Stimulated activated naive CD8-positive, alpha-beta T cell treated with anti-CD3 and anti-CD28 coated beads, Interleukin-15, Interleukin-2, amounts not matched to agents 100 ng/mL and 50 ng/mL, for 24 hours (primary cell): Measurements from ENCODE around the gene FAM114A1.
"Not testable (repeated sequence)": the region's sequence is repeated elsewhere in the genome, so short reads cannot be mapped to it uniquely, and the experiment has no call there.

Experiments
- H3K27ac Mint-ChIP-seq: one replicate; pipeline ENCODE4 v1.8.0; 2021; ENCODE audit warnings: mild to moderate bottlenecking, mixed read lengths
- H3K27me3 Mint-ChIP-seq: one replicate; pipeline ENCODE4 v1.8.0; 2021; ENCODE audit warnings: mixed read lengths
- H3K36me3 Mint-ChIP-seq: one replicate; pipeline ENCODE4 v1.8.0; 2021; ENCODE audit warnings: low read depth, mixed read lengths
- H3K4me1 Mint-ChIP-seq: one replicate; pipeline ENCODE4 v1.8.0; 2021; ENCODE audit warnings: low read depth, mixed read lengths
- H3K4me3 Mint-ChIP-seq: one replicate; pipeline ENCODE4 v1.8.0; 2021; ENCODE audit warnings: mild to moderate bottlenecking, mixed read lengths
- H3K9me3 Mint-ChIP-seq: one replicate; pipeline ENCODE4 v1.8.0; 2021; ENCODE audit warnings: mixed read lengths

Gene FAM114A1

GRCh38 chr4:38950734-38951133 lies 83.1 kb downstream of the FAM114A1 start:
- Mint-ChIP-seq H3K4me3 (no peak overlapping the region), H3K27me3 (peaks cover 5% of the 10 kb centered on the region), H3K9me3 (no peaks in the 10 kb centered on the region), H3K4me1 (peaks cover 14% of the 10 kb centered on the region), H3K36me3 (no peaks in the 10 kb centered on the region), H3K27ac (no peak overlapping the region)

DNA sequence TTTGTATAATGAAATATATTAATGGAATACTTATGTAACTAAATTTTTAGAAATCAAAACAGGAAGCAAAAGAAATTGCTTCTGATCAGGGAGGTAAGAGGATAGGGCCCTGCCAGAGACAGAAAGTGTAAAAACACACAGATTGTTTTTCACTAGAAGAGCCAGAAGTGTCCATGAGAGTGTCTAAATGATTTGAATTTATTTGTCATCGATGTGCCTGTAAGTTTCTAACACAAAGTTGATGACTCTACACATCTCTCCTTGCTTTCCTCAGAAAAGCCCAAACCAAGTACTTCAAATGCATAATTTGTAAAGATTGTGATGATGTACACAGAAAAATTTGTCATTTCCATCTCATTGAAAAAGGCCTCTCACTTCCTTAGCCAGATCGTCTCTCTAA lies 84.0 kb downstream of the FAM114A1 start:
- H3K36me3 Mint-ChIP-seq: no peaks in the 10 kb centered on the region
- no peak overlapping the region for H3K27ac Mint-ChIP-seq
- H3K4me3 Mint-ChIP-seq: no peak overlapping the region
- H3K4me1 Mint-ChIP-seq: peaks cover 14% of the 10 kb centered on the region
- H3K27me3 Mint-ChIP-seq: peaks cover 5% of the 10 kb centered on the region
- H3K9me3 Mint-ChIP-seq: no peaks in the 10 kb centered on the region

DNA sequence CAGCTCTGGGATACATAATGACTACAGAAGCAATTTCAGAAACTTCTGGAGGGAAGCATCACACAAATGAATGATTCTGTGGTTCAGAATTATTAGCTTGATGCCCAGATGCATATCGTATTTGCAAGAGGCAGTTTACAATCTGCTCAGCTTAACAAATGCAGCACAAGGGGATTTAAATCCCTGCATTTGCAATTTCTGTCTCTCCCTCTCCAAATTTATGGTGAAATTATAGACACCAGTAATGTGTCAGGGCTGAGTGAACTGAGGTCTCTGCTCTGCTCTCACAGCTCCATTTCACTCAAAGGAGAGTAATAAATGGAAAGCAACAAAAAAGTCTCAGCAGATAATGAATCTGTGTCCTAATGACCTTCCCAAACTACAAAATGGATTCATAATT lies 84.4 kb downstream of the FAM114A1 start:
- H3K4me3 Mint-ChIP-seq: no peak overlapping the region
- no peaks in the 10 kb centered on the region for H3K36me3 Mint-ChIP-seq
- no peaks in the 10 kb centered on the region for H3K9me3 Mint-ChIP-seq
- H3K4me1 Mint-ChIP-seq: peaks cover 14% of the 10 kb centered on the region
- H3K27ac Mint-ChIP-seq: no peak overlapping the region
- peaks cover 5% of the 10 kb centered on the region for H3K27me3 Mint-ChIP-seq

DNA sequence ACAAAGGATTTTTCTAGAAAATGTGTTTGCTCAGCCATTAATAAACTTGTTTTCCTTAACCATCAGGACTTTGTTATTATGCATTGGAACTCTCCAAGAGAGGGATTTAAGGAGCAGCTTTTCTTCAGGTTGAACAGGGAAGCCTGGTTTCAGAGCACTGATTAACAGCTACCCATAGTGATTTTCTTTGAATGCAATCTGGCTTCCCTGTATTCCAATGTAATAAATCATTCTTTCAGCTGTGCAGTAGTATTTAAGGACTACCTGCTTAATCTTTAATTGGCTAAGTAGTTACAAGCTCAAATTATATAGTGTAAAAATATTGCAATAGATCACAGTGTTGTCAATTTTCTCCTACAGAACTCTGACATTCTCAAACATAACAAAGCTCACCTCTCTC lies 87.1 kb downstream of the FAM114A1 start:
- peaks cover 5% of the 10 kb centered on the region for H3K27me3 Mint-ChIP-seq
- H3K4me1 Mint-ChIP-seq: peaks cover 8% of the 10 kb centered on the region
- H3K9me3 Mint-ChIP-seq: no peaks in the 10 kb centered on the region
- H3K36me3 Mint-ChIP-seq: no peaks in the 10 kb centered on the region
- no peak overlapping the region for H3K4me3 Mint-ChIP-seq
- no peak overlapping the region for H3K27ac Mint-ChIP-seq

GRCh38 chr4:38955957-38956356 lies 88.4 kb downstream of the FAM114A1 start:
- Mint-ChIP-seq H3K36me3 (no peaks in the 10 kb centered on the region), H3K9me3 (no peaks in the 10 kb centered on the region), H3K4me1 (peaks cover 8% of the 10 kb centered on the region), H3K4me3 (no peak overlapping the region), H3K27me3 (peaks cover 5% of the 10 kb centered on the region), H3K27ac (no peak overlapping the region)

GRCh38 chr4:38957261-38957815 lies 89.7 kb downstream of the FAM114A1 start:
- no peak overlapping the region for H3K4me3 Mint-ChIP-seq

DNA sequence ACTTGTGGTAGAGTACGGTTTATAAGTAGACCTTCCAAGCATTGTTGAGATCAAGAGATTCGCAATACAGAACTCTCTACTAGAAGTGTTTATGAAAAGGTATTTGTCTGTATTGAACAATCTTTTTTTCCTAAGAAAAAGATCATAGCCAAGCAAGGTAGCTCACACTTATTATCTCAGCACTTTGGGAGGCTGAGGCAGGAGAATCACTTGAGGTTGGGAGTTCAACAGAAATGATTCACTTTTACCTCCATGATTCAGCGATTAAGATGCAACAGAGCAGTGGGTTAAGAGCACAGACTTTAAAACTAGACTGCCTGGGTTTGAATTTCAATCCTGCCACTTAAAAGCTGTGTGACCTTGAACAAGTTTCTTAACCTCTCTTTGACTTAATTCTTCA lies 90.3 kb downstream of the FAM114A1 start:
- H3K4me1 Mint-ChIP-seq: peaks cover 8% of the 10 kb centered on the region
- H3K36me3 Mint-ChIP-seq: no peaks in the 10 kb centered on the region
- H3K27me3 Mint-ChIP-seq: peaks cover 5% of the 10 kb centered on the region
- H3K27ac Mint-ChIP-seq: no peak overlapping the region
- H3K9me3 Mint-ChIP-seq: peaks cover 4% of the 10 kb centered on the region
- H3K4me3 Mint-ChIP-seq: no peak overlapping the region

More at GRCh38 chr4:38957261-38957815, 89.7 kb downstream of the FAM114A1 start:
- H3K9me3 Mint-ChIP-seq: peaks cover 4% of the 10 kb centered on the region
- H3K27ac Mint-ChIP-seq: no peak overlapping the region
- peaks cover 8% of the 10 kb centered on the region for H3K4me1 Mint-ChIP-seq
- H3K36me3 Mint-ChIP-seq: no peaks in the 10 kb centered on the region
- peaks cover 5% of the 10 kb centered on the region for H3K27me3 Mint-ChIP-seq

- Mint-ChIP-seq H3K36me3 (no peaks in the 10 kb centered on the region), H3K4me1 (peaks cover 8% of the 10 kb centered on the region), H3K27me3 (peaks cover 2% of the 10 kb centered on the region), H3K9me3 (peaks cover 4% of the 10 kb centered on the region), H3K27ac (no peak overlapping the region), H3K4me3 (no peak overlapping the region)
Measured at GRCh38 chr4:38958453-38959190, 91.0 kb downstream of the FAM114A1 start.

DNA sequence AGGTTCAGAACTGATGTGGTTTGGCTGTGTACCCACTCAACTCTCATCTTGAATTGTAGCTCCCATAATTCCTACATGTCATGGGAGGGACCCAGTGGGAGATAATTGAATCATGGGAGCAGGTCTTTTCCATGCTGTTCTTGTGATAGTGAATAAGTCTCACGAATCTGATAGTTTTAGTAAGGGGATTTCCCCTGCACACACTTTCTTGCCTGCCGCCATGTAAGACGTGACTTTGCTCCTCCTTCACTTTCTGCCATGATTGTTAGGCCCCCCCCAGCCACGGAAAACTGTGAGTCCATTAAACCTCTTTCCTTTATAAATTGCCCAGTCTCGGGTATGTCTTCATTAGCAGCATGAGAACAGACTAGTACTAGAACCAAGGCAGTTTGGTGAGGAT lies 91.6 kb downstream of the FAM114A1 start:
- H3K4me1 Mint-ChIP-seq, H3K27me3 Mint-ChIP-seq, H3K27ac Mint-ChIP-seq, H3K36me3 Mint-ChIP-seq, H3K4me3 Mint-ChIP-seq, H3K9me3 Mint-ChIP-seq: not testable (repeated sequence)

- Mint-ChIP-seq H3K27ac (no peak overlapping the region), H3K4me3 (no peak overlapping the region), H3K4me1 (peaks cover 11% of the 10 kb centered on the region), H3K9me3 (peaks cover 4% of the 10 kb centered on the region), H3K36me3 (peaks cover 45% of the 10 kb centered on the region), H3K27me3 (no peaks in the 10 kb centered on the region)
Measured at GRCh38 chr4:38964942-38965775, 97.6 kb downstream of the FAM114A1 start.

- H3K27me3 Mint-ChIP-seq: no peaks in the 10 kb centered on the region
- H3K9me3 Mint-ChIP-seq: peaks cover 4% of the 10 kb centered on the region
- H3K4me1 Mint-ChIP-seq: peaks cover 11% of the 10 kb centered on the region
- peak overlapping the region; percentile 12 for H3K27ac Mint-ChIP-seq
- H3K36me3 Mint-ChIP-seq: peaks cover 49% of the 10 kb centered on the region
- no peak overlapping the region for H3K4me3 Mint-ChIP-seq
Measured at GRCh38 chr4:38965866-38966265, 98.3 kb downstream of the FAM114A1 start.

DNA sequence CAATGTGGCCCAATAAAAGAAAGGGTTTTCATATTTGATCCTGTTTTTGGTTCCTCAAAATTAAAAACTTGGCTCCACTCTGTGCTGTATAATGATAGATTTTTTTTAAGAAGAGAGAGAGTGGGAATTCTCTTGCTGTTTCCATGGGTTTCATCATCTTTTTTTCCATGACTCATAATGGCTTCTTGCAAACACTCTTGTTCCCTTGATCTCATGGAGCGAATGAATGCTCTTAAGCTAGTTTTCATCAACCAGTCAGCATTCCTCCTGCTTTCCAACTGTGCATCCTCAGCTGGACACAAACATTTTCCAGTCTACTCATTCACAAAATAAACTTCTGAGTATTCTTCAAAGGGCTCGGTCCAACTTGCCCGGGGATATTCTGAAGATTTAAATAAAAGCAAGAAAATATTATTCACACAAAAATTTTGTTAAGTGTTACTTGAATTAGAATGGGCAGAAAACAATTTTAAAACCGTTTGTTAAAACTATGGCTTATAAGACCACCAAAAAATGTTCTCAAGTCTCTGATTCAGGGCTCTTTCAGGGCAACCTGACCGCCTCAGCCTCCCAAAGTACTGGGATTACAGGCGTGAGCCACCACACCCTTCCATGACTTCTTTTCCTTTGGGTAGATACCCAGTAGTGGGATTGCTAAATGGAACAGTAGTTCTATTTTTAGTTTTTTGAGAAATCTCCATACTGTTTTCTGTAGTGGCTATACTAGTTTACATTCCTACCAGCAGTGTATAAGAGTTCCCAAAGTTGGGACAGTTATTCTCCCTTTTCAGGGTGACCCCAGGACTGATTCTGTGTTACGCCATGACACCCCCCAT lies 99.9 kb downstream of the FAM114A1 start:
- Mint-ChIP-seq H3K4me1 (peaks cover 11% of the 10 kb centered on the region), H3K27me3 (no peaks in the 10 kb centered on the region), H3K27ac (peak overlapping the region; percentile 73), H3K36me3 (peaks cover 49% of the 10 kb centered on the region), H3K9me3 (no peaks in the 10 kb centered on the region), H3K4me3 (no peak overlapping the region)

DNA sequence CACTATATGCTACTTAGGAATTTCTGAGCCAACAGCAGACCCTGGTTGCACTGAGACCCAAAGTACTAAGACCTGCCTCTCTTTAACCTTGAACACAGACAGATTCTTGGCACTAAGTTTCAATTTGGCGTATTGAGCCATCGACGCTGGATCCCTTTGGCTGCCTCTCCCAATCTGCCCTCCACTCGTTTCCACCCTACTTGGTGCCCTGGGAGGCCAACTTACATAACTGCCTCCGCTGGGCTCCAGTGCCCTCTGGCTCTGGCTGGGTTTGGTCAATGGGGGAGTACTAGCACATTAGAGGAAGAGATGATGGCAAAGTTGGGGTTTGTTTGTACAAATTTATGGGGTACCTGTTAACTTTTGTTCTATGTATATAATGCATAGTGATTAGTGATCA lies 101.1 kb downstream of the FAM114A1 start:
- no peak overlapping the region for H3K27ac Mint-ChIP-seq
- H3K27me3 Mint-ChIP-seq: no peaks in the 10 kb centered on the region
- H3K4me3 Mint-ChIP-seq: no peak overlapping the region
- H3K4me1 Mint-ChIP-seq: peaks cover 11% of the 10 kb centered on the region
- no peaks in the 10 kb centered on the region for H3K9me3 Mint-ChIP-seq
- peaks cover 49% of the 10 kb centered on the region for H3K36me3 Mint-ChIP-seq

GRCh38 chr4:38976308-38976707 lies 108.7 kb downstream of the FAM114A1 start:
- H3K27me3 Mint-ChIP-seq: no peaks in the 10 kb centered on the region
- peaks cover 18% of the 10 kb centered on the region for H3K4me1 Mint-ChIP-seq

More at GRCh38 chr4:38976308-38976707, 108.7 kb downstream of the FAM114A1 start:
- peaks cover 11% of the 10 kb centered on the region for H3K36me3 Mint-ChIP-seq
- no peaks in the 10 kb centered on the region for H3K9me3 Mint-ChIP-seq
- no peak overlapping the region for H3K27ac Mint-ChIP-seq
- no peak overlapping the region for H3K4me3 Mint-ChIP-seq
